Activated CD4-positive, alpha-beta T cell treated with anti-CD3 and anti-CD28 coated beads, Interleukin-2, amount 50 U/mL, for 1 hour (primary cell): Measurements from ENCODE around the gene BCAT1.
"Not testable (repeated sequence)": the region's sequence is repeated elsewhere in the genome, so short reads cannot be mapped to it uniquely, and the experiment has no call there.

Experiments used
- DNase-seq: peaks from one replicate; pipeline ENCODE4 v3.0.0-alpha.2; 2020

Gene BCAT1

DNA sequence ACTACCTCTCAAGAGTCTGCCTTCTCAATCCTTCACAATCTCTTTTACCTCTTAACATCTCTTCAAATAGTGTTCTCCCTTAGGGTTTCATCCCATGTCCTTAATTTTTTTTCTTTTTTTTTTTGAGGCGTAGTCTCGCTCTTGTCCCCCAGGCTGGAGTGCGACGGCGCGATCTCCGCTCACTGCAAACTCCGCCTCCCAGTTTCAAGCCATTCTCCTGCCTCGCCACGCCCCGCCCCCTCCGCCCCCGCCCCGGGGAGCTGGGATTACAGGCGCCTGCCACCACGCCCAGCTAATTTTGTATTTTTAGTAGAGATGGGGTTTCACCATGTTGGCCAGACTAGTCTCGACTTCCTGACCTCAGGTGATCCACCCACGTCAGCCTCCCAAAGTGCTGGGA, 7.0 kb upstream of the BCAT1 start:
- DNase-seq = no peak

DNA sequence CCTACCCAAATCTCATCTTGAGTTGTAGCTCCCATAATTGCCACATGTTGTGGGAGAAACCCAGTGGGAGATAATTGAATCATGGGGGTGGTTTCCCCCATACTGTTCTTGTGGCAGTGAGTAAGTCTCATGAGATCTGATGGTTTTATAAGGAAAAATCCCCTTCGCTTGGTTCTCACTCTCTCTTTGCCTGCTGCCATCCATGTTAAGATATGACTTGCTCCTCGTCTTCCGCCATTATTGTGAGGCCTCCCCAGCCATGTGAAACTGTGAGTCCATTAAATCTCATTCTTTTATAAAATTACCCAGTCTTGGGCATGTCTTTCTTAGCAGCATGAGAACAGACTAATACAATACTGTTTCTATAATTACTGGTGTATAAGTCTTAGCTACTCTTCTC, 6.5 kb upstream of the BCAT1 start:
- no peak for DNase-seq

DNA sequence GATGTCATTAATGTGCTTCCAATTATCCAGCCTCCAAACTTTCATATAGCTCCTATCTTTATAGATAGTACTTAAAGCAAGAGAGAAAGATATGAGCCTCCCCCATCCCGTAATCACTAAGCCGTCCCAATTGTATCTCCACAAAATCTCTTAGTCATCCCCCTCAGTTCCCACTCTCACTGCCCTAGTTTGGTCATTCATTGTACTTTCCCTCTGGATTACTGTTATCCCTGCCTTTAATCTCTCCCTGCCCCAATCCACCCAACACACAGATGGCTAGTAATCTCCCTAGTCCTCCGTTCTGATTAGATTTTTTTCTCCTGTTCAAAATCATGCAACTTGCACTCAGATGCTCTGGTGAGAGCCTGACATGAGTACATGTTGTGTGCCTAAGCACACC, 5.4 kb upstream of the BCAT1 start:
- DNase-seq = no peak

DNA sequence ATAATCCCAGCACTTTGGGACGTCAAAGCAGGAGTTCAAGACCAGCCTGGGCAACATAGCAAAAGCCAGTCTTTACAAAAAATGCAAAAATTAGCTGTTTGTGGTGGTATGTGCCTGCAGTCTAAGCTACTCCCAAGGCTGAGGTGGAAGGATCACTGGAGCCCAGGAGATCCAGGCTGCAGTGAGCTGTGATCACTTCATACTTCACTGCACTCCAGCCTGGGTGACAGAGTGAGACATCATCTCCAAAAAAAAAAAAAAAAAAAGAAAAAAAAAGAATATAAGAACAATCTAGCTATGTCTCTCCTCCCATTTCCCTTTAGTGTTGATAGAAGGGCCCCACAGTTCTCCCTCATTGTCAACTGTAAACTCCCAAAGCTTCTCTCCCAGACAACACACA, 3.5 kb upstream of the BCAT1 start:
- no peak for DNase-seq

DNA sequence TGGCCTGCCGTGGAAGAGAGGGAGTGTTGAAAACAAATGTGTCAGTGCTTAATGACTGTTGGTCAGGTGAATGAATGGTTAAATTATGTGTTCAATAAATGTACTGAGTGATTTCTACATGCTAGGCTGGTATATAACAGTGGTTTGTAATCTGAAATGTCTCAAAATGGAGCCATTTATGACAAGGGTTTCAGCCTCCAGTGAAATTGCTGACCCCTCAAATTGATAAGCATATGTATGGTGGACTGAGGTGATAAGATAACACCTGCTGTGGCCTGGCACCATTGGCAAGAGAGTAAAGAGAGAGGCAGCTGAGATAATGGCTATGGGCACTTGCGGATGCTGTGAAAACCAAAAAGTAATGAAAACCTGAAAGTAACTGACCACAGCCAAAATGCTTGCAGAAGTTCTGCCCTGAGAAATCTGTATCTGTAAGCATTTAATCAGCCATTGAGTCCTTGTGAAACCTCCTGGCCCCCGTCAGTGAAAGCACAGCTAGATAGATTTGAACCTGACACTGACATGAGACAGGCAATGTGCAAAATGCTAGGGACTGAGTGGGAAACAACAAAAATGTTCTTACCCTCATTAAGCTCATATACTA, 1.4 kb upstream of the BCAT1 start:
- no peak for DNase-seq

DNA sequence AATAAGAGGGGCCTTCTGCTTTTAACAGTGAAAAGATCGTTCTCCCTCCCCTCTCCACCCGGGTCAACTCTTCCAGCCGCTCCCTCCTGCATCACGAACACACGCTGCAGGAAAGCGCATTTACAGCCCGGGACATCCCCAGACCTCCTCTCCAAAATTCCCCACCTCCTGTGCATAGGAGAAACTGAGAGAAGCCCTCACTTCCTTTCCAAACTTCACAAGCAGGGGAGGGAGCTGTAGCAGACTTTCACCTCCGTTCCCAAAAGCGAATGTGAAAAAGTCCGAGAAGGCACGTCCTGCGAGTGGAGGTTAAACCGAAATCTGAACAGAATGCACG, 513 bp downstream of the BCAT1 start:
- DNase-seq = no peak

DNA sequence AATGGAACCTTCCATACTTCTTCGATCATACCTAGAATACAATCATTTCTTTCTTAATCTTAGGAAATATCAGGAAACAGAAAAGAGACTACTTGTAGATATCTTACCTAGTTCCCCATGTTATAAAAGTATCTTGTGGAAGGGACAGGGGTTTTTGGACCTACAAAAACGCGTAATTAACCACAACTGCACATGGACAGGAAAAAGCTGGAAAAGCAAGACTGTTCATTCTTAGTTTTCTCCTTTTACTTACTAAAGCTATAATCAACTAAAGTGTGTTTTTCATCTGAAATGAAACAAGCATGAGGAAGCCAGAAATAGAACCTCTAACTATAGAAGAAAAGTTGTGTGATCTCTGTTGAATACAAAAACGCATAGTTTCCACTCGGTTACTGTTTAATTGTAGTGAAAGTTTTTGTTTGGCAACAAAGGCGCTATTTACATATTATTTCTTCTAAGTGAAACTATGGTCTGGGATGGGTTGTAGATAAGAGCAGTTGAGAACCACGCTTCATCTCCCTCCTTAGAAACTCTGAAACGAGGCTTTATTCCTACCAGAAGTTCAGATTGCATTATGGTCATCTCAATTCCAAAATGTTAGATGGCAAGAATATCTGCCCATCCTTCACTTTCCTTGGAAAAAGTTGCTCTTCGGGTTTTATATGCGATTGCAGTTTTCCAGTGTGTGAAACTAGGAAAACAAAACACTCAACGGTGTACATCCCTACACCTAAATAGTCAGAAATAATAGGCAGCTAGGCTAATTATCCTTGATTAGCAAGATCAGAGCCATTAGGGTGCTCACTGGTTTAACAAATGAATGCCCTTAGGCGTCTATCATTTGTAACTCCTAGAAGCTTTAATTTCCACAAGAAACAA, 1.1 kb downstream of the BCAT1 start:
- no peak for DNase-seq

DNA sequence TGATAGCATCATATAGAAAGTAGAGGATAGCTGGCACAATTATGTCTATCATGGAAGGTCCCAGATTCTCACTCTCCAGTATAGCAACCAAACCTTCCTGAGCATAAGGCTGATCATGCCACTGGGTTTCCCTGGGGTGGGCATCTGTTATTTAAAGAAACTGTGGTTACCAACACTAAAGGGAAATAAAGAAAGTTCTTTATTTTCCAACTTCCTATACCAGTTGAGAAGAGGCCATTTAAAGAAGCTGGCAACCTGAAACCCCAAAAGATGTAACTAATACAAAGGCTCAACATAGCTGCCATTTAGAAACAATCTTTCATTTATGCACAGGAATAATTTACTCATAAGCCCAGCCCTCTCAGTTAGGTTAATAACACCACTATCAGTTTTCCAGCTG, 3.1 kb downstream of the BCAT1 start:
- DNase-seq = no peak

DNA sequence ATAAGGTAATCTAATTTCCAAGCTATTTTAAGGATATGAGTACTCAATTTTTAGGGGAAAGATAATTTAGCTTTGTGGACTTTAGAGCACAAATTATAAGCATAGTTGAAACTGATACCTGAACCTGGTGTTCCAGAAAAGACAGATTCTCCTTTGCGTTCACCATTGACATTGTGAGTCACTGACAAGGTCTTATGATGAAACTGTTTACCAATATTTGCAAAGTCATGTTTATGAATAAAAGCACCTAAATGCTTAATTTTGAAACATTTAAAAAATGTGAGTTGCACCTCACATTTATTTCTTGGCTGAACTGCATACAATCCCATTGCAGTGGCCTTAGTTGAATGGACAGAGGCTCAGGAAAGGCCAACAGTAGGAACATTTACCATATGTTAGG, 3.9 kb downstream of the BCAT1 start:
- DNase-seq = no peak

DNA sequence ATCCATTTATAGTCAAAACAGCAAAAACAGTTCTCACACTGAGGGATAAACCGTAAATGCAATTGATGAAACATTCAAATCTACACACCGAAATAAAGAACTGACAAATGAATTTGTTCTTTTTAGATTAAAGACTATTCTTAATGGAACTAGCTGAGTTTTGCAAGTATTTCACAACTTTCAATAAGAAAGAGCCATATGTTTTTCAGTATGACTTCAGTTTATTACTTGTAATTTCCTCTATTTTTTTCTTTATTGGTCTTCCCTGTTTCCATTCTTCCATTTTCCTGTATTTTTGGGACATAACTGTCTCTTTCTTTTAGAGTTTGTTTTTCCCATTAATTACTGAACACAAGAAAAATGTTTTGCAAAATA, 4.3 kb downstream of the BCAT1 start:
- no peak for DNase-seq

DNA sequence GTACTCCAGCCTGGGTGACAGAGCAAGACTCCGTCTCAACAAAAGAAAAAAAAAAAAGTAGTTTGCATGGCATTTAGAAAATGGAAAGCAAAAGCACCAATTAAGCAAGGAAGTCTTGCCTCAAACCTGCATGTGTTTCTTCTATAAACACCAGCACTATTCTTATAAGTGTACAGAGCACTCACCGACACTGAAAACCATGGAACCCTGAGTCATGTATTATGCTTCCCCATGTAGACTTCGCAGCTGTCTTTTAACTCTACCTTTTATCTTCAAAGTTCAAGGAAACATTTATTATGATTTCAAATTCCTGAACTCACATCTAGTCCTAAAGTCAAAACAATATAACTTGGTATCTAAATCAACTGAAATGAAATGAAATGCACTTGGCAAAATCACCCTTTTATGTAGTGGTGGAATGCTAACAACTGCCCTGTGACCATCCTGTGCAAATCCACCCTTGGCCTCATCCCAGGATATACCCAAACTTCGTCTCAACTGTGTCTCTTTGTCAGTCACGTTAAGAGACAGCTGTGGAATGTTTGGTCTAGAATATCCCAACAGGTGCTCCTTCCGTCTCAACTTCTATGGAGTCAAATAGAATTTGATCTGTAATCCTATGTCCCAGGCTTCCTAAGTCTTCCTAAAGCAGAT, 4.8 kb downstream of the BCAT1 start:
- no peak for DNase-seq

DNA sequence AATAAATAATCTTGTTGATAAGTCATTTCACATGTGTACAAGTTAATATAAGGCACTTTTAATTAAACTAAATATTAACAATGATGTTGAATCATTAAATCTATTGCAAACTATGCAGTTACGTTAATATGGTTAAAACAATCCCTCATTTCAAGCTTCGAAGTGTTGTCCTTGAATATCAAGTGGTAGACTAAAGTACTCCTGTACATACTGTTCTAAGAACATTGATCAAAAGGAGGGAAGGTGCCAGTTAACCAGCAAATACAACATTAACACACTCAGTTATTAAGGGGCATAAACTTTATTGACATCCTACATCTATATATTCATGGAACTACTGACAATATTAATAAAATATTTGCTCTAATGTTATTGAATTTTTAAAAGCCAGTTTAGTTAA, 8.7 kb downstream of the BCAT1 start:
- no peak for DNase-seq

DNA sequence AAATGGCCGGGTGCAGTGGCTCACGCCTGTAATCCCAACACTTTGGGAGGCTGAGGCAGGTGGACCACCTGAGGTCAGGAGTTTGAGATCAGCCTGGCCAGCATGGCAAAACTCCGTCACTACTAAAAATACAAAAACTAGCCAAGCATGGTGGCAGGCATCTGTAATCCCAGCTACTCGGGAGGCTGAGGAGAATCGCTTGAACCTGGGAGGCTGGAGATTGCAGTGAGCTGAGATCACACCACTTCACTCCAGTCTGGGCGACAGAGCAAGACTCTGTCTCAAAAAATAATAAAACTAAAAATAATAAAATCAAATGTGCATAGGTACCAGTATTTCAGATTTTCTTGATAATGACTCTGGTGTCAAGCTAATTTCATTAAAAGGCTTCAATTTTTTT, 9.3 kb downstream of the BCAT1 start:
- DNase-seq = not testable (repeated sequence)

DNA sequence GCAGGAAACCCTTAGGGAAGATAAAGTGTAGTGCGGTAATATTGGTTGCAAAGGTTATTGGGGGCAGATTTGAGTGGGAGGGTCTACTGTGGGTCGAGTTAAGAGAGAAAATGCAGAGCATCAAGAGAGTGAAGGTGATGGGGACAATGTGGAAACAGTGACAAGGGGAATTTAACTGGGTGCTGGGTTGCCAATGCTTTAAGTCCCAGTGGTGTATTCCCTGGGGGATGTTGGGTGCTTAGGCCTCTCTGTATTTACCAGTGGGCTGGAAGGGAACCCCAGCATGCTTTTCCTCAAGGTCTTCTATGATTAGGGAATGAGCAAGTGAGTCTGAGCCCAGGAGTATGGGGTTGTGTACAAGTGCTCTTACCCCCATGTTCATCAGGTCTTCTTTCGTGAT, 10.6 kb downstream of the BCAT1 start:
- DNase-seq = no peak

DNA sequence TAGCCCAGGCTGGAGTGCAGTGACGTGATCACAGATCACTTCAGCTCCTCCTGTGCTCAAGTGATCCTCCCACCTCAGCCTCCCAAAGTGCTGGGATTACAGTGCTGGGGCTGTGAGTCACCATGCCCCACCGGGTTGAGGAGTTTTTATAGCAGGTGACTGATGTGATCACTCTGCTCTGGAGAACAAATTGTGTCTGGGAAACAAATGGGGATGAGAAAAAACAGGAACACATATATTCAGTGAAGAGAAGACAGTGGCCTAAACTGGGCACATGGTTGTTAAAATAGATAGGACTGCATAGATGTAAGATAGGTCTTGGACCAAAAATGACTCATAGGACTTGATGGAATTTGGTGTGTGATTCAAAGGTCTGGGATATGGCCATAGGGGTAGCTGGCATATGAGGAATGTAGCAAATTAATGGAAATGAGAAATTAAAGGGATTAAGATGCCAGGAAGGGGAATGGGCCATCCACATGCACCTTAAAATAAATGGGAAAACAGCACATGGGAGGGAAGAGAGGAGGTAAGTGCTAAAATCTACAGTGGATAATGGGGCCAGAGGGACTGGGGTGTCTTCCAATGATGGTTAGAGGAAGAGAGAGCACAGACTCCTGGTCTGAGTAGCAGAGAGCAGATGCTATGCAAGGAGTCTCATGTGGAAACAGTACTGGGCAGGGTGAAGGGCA, 11.2 kb downstream of the BCAT1 start:
- DNase-seq = no peak

DNA sequence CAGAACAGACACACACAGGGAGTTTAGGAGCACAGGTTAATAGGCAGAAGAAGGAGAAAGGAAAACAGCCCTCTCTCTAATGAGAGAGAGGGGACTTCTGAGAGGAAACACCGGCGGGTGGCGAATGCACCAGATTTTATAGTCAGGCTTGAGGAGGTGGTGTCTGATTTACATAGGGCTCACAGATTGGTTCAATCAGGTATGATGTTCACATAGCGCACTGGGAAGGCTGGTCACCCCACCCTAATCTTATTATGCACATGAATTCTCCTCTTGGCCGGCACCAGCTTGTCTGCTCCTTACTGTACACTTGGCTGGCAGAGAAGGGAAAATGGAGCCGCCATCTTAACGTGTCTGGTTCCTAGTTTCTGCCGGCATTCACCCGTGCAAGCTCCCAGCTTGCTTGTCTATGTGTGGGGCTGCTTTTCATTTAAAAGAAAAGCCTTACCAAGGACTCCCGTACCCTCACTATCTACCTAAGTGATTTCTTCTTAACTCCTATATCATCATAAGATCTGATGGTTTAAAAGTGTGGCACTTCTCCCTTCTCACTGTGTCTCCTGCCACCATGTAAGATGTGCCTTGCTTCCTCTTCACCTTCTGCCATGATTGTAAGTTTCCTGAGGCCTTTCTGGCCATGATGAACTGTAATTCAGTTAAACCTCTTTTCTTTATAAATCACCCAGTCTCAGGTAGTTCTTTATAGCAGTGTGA, 15.1 kb downstream of the BCAT1 start:
- no peak for DNase-seq

DNA sequence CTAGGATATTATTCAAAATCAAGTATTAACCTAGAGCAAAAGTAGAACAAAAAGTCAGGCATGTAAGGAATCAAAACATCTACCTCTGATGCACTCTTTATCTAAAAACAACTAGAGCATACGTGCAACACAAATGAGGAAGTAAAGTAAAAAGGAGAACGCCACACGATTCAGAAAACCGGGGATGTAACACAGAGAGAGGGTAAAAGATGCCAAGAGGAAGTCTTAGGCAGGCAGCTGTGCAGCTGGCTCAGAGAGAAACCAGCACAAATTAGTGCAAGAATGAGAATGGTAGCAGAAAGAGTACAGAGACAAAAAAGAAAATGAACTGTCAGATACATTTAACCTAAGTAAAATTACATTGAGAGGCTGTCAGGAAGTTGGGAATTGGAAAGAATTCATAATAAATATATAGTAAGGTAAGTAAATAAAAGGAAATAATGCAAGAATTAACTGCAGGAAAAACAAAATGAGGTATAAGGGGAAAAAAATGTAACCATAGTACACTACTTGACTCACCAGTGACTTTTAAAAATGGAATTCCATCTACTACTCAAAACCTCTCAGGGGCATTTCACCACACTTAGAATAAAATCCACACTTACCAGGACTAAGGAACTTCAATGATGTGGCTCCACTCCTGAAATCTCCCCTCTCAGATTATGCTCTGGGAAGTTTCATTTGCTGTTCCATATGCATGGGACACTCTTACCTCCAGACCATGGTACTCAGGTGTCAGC, 17.1 kb downstream of the BCAT1 start:
- no peak for DNase-seq

DNA sequence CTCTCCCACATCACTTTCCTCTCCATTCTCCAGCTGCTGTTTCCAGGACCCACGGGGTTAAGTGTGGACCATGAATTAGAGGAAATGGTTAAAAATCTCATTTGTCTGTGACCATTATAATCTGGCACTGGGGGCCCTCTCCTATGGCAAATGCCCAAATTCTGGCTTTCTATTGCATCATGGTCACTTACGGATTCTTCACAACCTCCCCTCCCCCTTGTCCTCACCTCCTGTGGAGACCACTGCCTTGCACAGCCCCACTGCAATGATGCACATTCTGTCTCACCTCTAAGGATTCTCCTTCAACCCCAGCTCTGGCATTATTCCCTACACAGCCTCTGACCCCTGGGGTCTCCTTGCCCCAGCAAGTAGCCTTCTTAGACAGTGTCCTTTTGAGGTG, 18.9 kb downstream of the BCAT1 start:
- no peak for DNase-seq

DNA sequence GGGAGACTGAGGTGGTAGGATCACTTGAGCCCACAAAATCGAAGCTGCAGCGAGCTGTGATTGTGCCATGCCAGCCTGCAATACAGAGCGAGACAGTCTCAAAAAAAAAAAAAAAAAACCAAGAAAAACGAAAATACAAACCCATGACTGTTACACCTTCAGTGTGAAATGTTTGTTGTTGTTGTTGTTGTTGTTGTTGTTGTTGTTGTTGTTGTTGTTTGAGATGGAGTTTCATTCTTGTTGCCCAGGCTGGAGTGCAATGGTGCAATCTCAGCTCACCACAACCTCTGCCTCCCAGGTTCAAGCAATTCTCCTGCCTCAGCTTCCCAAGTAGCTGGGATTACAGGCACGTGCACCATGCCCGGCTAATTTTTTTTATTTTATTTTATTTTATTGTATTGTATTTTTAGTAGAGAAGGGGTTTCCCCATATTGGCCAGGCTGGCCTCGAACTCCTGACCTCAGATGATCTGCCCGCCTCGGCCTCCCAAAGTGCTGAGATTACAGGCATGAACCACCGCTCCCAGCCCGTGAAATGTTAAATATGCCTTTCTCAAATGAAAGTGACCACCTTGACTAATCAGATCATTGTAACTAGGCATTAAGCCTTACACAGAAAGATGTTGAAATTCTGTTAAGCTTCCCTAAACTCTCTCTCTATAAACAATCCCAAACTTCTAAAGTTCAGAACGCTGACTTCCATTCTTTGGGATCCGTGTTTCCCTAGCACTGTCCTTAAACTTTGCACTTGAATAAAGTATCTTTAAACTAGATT, 20.2 kb downstream of the BCAT1 start:
- not testable (repeated sequence) for DNase-seq

DNA sequence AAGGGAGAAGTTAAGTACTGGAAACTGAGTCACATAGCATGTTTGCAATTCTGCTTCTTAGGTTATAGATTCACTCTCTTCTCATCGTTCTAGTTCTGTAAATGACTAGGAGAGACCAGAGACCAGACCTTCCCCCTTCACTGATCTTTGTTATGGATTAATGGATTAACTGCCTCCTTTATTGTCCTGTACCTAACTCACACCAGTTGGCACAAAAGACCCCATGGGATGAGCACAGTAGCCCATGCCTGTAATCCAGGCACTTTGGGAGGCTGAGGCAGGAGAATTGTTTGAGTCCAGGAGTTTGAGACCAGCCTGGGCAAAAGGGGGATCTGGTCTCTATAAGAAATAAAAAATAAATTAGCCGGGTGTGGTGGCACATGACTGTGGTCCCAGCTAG, 20.8 kb downstream of the BCAT1 start:
- no peak for DNase-seq

DNA sequence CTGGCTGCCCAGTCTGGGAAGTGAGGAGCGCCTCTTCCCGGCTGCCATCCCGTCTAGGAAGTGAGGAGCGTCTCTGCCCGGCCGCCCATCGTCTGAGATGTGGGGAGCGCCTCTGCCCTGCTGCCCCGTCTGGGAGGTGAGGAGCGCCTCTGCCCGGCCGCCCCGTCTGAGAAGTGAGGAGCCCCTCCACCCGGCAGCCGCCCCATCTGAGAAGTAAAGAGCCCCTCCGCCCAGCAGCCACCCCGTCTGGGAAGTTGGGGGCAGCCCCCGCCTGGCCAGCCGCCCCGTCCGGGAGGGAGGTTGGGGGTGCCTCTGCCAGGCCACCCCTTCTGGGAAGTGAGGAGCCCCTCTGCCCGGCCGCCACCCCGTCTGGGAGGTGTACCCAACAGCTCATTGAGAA, 22.8 kb downstream of the BCAT1 start:
- DNase-seq = not testable (repeated sequence)

DNA sequence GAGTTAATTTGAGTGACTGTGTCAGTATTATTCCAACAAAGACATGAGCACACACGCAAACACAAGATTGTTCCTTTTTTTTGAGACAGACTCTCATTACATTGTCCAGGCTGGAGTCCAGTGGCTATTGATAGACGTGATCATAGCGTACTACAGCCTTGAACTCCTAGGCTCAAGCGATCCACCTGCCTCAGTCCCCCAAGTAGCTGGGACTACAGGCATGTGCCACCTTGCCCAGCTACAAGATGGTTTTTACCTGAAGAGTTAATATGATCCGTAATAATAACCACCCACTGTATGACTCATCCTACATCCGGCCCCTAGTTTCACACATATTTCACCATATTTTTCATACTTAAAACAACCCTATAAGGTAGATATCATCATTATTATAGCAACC, 26.8 kb downstream of the BCAT1 start:
- no peak for DNase-seq
